ENCODE data around the gene ACSF2. TPM values are rescaled to one million over a fixed set of nuclear protein-coding genes. Genes with fewer than 3 reads are reported as not detected.

The ACSF2 gene
- total RNA-seq, 1 donor, result 18.1 TPM

- TF ChIP-seq CTCF (IDR thresholded peaks at IDR 0.05; ENCODE audit: insufficient read depth, low read depth, low read length), result peak; percentile 69
- peak; percentile 89 for DNase-seq (ENCODE audit: low read depth)
- peak within 1 kb of the TSS; percentile 90 for H3K4me3 ChIP-seq (ENCODE audit: low read depth, low read length)
Measured at GRCh38 chr17:50478391-50479381, 52.7 kb downstream of the ACSF2 start, which contains the start of gene RSAD1. TSS of gene RSAD1 (plus strand) at chr17:50478860. CDS start at chr17:50478885, 25 bp downstream.

- peak; percentile 42 for TF ChIP-seq CTCF (IDR thresholded peaks at IDR 0.05; ENCODE audit: insufficient read depth, low read depth, low read length)
- peak; percentile 77 for DNase-seq (ENCODE audit: low read depth)
- peak overlapping the region; percentile 90 for H3K4me3 ChIP-seq (ENCODE audit: low read depth, low read length)
Measured at GRCh38 chr17:50479522-50480141, 53.6 kb downstream of the ACSF2 start.

- no peak for DNase-seq (ENCODE audit: low read depth)
- no peak for TF ChIP-seq CTCF (IDR thresholded peaks at IDR 0.05; ENCODE audit: insufficient read depth, low read depth, low read length)
- no peak overlapping the region for H3K4me3 ChIP-seq (ENCODE audit: low read depth, low read length)
Measured at GRCh38 chr17:50480142-50480764, 54.2 kb downstream of the ACSF2 start.

GRCh38 chr17:50480854-50481490 is 55.0 kb downstream of the ACSF2 start:
- DNase-seq (ENCODE audit: low read depth), result no peak
- TF ChIP-seq CTCF (IDR thresholded peaks at IDR 0.05; ENCODE audit: insufficient read depth, low read depth, low read length), result no peak
- no peak overlapping the region for H3K4me3 ChIP-seq (ENCODE audit: low read depth, low read length)

- no peak for TF ChIP-seq CTCF (IDR thresholded peaks at IDR 0.05; ENCODE audit: insufficient read depth, low read depth, low read length)
- no peak for DNase-seq (ENCODE audit: low read depth)
- H3K4me3 ChIP-seq (ENCODE audit: low read depth, low read length), result no peak overlapping the region
Measured at GRCh38 chr17:50481648-50482047, 55.6 kb downstream of the ACSF2 start.

- TF ChIP-seq CTCF (IDR thresholded peaks at IDR 0.05; ENCODE audit: insufficient read depth, low read depth, low read length), result no peak
- no peak for DNase-seq (ENCODE audit: low read depth)
Measured at GRCh38 chr17:50482110-50482509, 56.1 kb downstream of the ACSF2 start.

More at GRCh38 chr17:50482110-50482509, 56.1 kb downstream of the ACSF2 start:
- no peak overlapping the region for H3K4me3 ChIP-seq (ENCODE audit: low read depth, low read length)

Data from fibroblast of villous mesenchyme (primary cell).